Erythroblast (primary cell): ENCODE measurements around the gene SLC16A3.

Experiments used
- GATA1 ChIP-seq: IDR thresholded peaks from 2 replicates; pipeline ENCODE4 v1.6.1; 2011; ENCODE audit warnings: low read depth, mild to moderate bottlenecking, control low read depth, low read length, moderate library complexity
- POLR2A ChIP-seq: IDR thresholded peaks from 2 replicates; pipeline ENCODE4 v1.6.1; 2011; ENCODE audit warnings: mild to moderate bottlenecking, low read length

DNA sequence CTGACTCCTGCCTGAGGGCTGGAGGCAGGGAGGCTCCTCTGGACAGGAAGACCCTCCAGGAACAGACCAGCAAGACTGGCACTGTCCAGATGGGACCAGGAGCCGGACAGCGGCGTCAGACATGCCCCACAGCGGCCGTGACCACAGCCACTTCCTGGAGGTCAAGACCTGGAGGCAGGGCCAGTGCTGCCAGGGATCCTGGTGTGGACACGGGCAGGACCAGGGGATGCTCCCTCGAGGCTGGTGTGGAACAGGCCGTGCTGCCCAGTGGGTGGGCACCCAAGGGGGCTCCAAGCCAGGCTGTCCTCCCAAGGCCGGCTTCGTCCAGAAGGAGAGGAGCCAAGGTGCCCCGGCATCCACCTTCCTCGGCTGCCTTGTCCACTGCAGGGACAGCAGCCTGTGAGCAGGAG lies 11.7 kb upstream of the SLC16A3 start:
- no peak for TF ChIP-seq POLR2A
- TF ChIP-seq GATA1: no peak
